GM12874 (cell line): Measurements from ENCODE around the gene SLC17A1.

Source experiments
- CTCF ChIP-seq: IDR thresholded peaks from 2 replicates; pipeline ENCODE4 v1.5.1; 2011; ENCODE audit warnings: low read depth, mild to moderate bottlenecking, control low read depth, low read length, moderate library complexity; ENCODE audit not compliant: insufficient read depth

The SLC17A1 gene

GRCh38 chr6:25801436-25801835, 30.4 kb downstream of the SLC17A1 start:
- TF ChIP-seq CTCF = no peak

- TF ChIP-seq CTCF = no peak
Measured at GRCh38 chr6:25794784-25795183, 37.1 kb downstream of the SLC17A1 start.

GRCh38 chr6:25793970-25794369, 37.9 kb downstream of the SLC17A1 start:
- TF ChIP-seq CTCF = no peak

- no peak for TF ChIP-seq CTCF
Measured at GRCh38 chr6:25792016-25792415, 39.8 kb downstream of the SLC17A1 start.

- no peak for TF ChIP-seq CTCF
Measured at GRCh38 chr6:25789475-25789874, 42.4 kb downstream of the SLC17A1 start.

GRCh38 chr6:25788305-25788922, 43.4 kb downstream of the SLC17A1 start:
- TF ChIP-seq CTCF = peak; percentile 54

- TF ChIP-seq CTCF = no peak
Measured at GRCh38 chr6:25787428-25787827, 44.4 kb downstream of the SLC17A1 start.
